Vagina (tissue), 2 donors: ENCODE results near the gene GALE. TPM values are rescaled to one million over a fixed set of nuclear protein-coding genes. Genes with fewer than 3 reads are reported as not detected.
"Not testable (repeated sequence)": the region's sequence is repeated elsewhere in the genome, so short reads cannot be mapped to it uniquely, and the experiment has no call there.

Experiments used
- DNase-seq, 2 donors: peaks; one replicate each; pipeline ENCODE4 v3.0.0-alpha.2; 2017; ENCODE audit errors: extremely low spot score in 2 of 2
- H3K27ac ChIP-seq: fragments of 200-600 bp; sonication (generic); one replicate; pipeline ENCODE4 v1.5.1; 2019
- H3K27me3 ChIP-seq: fragments of 200-600 bp; sonication (generic); one replicate; pipeline ENCODE4 v1.5.1; 2019
- H3K36me3 ChIP-seq, 2 donors: fragments of 200-600 bp; sonication (generic); one replicate each; pipeline ENCODE4 v1.5.1; 2017 to 2019
- H3K4me1 ChIP-seq: fragments of 200-600 bp; sonication (generic); one replicate; pipeline ENCODE4 v1.5.1; 2019
- H3K4me3 ChIP-seq, 2 donors: fragments of 200-600 bp; sonication (generic); 1 replicate in 1 of 2; 2 replicates in 1 of 2; pipeline ENCODE4 v1.5.1; 2016 to 2019
- H3K9me3 ChIP-seq: fragments of 200-600 bp; sonication (generic); one replicate; pipeline ENCODE4 v1.5.1; 2019
- CTCF ChIP-seq, 3 experiments: fragments of 450-650 bp in 2 of 3; fragments of 200-600 bp in 1 of 3; sonication (generic) in 1 of 3; IDR thresholded peaks; one replicate each; pipeline ENCODE4 v1.5.1; 2017 to 2019; ENCODE audit warnings: antibody characterized with exemption in 3 of 3, mild to moderate bottlenecking in 2 of 3, moderate library complexity in 2 of 3
- POLR2A ChIP-seq, 2 donors: fragments of 450-650 bp; IDR thresholded peaks; one replicate each; pipeline ENCODE4 v1.6.1; 2017; ENCODE audit warnings: antibody characterized with exemption in 2 of 2, mild to moderate bottlenecking in 2 of 2, moderate library complexity in 2 of 2
- POLR2AphosphoS5 ChIP-seq, 2 donors: sonication (generic); formaldehyde crosslinking; IDR thresholded peaks; one replicate each; pipeline ENCODE4 v1.9.0; 2017; ENCODE audit warnings: antibody characterized with exemption in 2 of 2, mild to moderate bottlenecking in 2 of 2, low read depth in 1 of 2; ENCODE audit not compliant: insufficient read depth in 1 of 2
- intact Hi-C: fragments of 100-400 bp; cut with DNase I; formaldehyde crosslinking; loops from one replicate; pipeline ENCODE4 v1.15.1; 2023
- total RNA-seq: library from RNA; depleted of rRNA; stranded (reverse); fragments of >200 nt; gene quantifications from one replicate; pipeline ENCODE4 v1.2.3, GENCODE V29; 2016

The GALE gene
- total RNA-seq, 1 donor from 2014 or later: 12.3 TPM

- Histone ChIP-seq H3K4me1 (peaks cover 45% of the 10 kb centered on the region), H3K4me3 (no peak overlapping the region), H3K9me3 (no peaks in the 10 kb centered on the region), H3K27ac (no peak overlapping the region), H3K36me3 (peaks cover 0 to 23% of the 10 kb centered on the region in 2 donors), H3K27me3 (no peaks in the 10 kb centered on the region)
- no peak for DNase-seq
- intact Hi-C loops: loop anchor here (10.0 kb wide), 1 partner anchor 69 kb away; the partner anchor contains the start of gene FUCA1
- TF ChIP-seq CTCF (IDR thresholded peaks at IDR 0.05): no peak
- no peak for TF ChIP-seq POLR2AphosphoS5 (IDR thresholded peaks at IDR 0.05; ENCODE audit: insufficient read depth in 1 of 2, low read depth in 1 of 2)
- TF ChIP-seq POLR2A (IDR thresholded peaks at IDR 0.05): no peak
Observed at GRCh38 chr1:23795676-23796465, 4.7 kb downstream of the GALE start.

GRCh38 chr1:23794732-23795182 is 5.8 kb downstream of the GALE start:
- DNase-seq, H3K4me3 ChIP-seq, H3K27me3 ChIP-seq, H3K9me3 ChIP-seq, H3K27ac ChIP-seq: not testable (repeated sequence)
- intact Hi-C loops: loop anchor here (10.0 kb wide), 1 partner anchor 70 kb away; the partner anchor contains the start of gene FUCA1
- H3K36me3 ChIP-seq: peaks cover 0 to 23% of the 10 kb centered on the region in 2 donors
- H3K4me1 ChIP-seq: peaks cover 46% of the 10 kb centered on the region

GRCh38 chr1:23793861-23794731 is 6.5 kb downstream of the GALE start:
- Histone ChIP-seq H3K36me3 (peaks cover 0 to 23% of the 10 kb centered on the region in 2 donors), H3K4me3 (no peak overlapping the region), H3K27me3 (no peaks in the 10 kb centered on the region), H3K27ac (no peak overlapping the region), H3K9me3 (no peaks in the 10 kb centered on the region), H3K4me1 (peaks cover 39% of the 10 kb centered on the region)
- no peak for TF ChIP-seq POLR2A (IDR thresholded peaks at IDR 0.05)
- TF ChIP-seq CTCF (IDR thresholded peaks at IDR 0.05): no peak
- no peak for TF ChIP-seq POLR2AphosphoS5 (IDR thresholded peaks at IDR 0.05; ENCODE audit: insufficient read depth in 1 of 2, low read depth in 1 of 2)
- intact Hi-C loops: loop anchor here (10.0 kb wide), 1 partner anchor 71 kb away; the partner anchor contains the start of gene FUCA1
- no peak for DNase-seq

GRCh38 chr1:23793018-23793781 is 7.4 kb downstream of the GALE start:
- intact Hi-C loops: loop anchor here (10.0 kb wide), 1 partner anchor 72 kb away; the partner anchor contains the start of gene FUCA1
- H3K4me1 ChIP-seq: peaks cover 33% of the 10 kb centered on the region

More at GRCh38 chr1:23793018-23793781, 7.4 kb downstream of the GALE start:
- TF ChIP-seq POLR2A (IDR thresholded peaks at IDR 0.05) (no peak), POLR2AphosphoS5 (IDR thresholded peaks at IDR 0.05; ENCODE audit: insufficient read depth in 1 of 2, low read depth in 1 of 2) (no peak), CTCF (IDR thresholded peaks at IDR 0.05) (no peak)
- no peak overlapping the region for H3K27ac ChIP-seq
- H3K4me3 ChIP-seq: no peak overlapping the region
- H3K9me3 ChIP-seq: no peaks in the 10 kb centered on the region
- H3K36me3 ChIP-seq: peaks cover 0 to 23% of the 10 kb centered on the region in 2 donors
- DNase-seq: no peak
- H3K27me3 ChIP-seq: no peaks in the 10 kb centered on the region
